Measurements from ENCODE around the gene STK11IP. TPM values are rescaled to one million over a fixed set of nuclear protein-coding genes. Genes with fewer than 3 reads are reported as not detected.

The STK11IP gene
- total and polyA plus RNA-seq, 2 donors (not counting 1 experiment from before 2014, with no cell fraction given), result 46.8 to 55.6 TPM

- Mint-ChIP-seq H3K27me3 (peaks cover 34% of the 10 kb centered on the region), H3K4me1 (peaks cover 15% of the 10 kb centered on the region), H3K27ac (no peak overlapping the region), H3K9me3 (ENCODE audit: insufficient read depth) (no peaks in the 10 kb centered on the region), H3K4me3 (no peak overlapping the region)
- Histone ChIP-seq H3K4me3 (ENCODE audit: control extremely low read depth in 1 of 5, extremely low read depth in 1 of 5, insufficient read depth in 1 of 5, low read depth in 2 of 5, low read length in 4 of 5) (no peak overlapping the region), H3K27ac (ENCODE audit: low read length in 2 of 2) (no peak overlapping the region), H3K4me1 (ENCODE audit: control insufficient read depth in 2 of 2, insufficient read depth in 2 of 2, low read length in 2 of 2) (peaks cover 8 to 17% of the 10 kb centered on the region in 2 donors), H3K9ac (ENCODE audit: low read length) (no peak overlapping the region), H3K27me3 (replicated peaks in 1 of 4; ENCODE audit: control extremely low read depth in 1 of 4, control insufficient read depth in 3 of 4, insufficient read depth in 4 of 4, low read length in 3 of 4) (peaks cover 0 to 45% (median 4%) of the 10 kb centered on the region in 4 experiments), H4K20me1 (ENCODE audit: control insufficient read depth, insufficient read depth, low read length, poor library complexity, severe bottlenecking) (no peaks in the 10 kb centered on the region), H2AFZ (ENCODE audit: insufficient read depth, low read depth, low read length, poor library complexity, severe bottlenecking) (no peak overlapping the region), H3K4me2 (replicated peaks; ENCODE audit: low read depth, low read length, poor library complexity, severe bottlenecking) (no peak overlapping the region), H3K36me3 (replicated peaks in 1 of 2; ENCODE audit: control extremely low read depth in 1 of 2, control insufficient read depth in 1 of 2, extremely low read depth in 1 of 2, insufficient read depth in 2 of 2, low read length in 1 of 2) (no peaks in the 10 kb centered on the region), H3K9me3 (ENCODE audit: control extremely low read depth in 1 of 3, control insufficient read depth in 2 of 3, insufficient read depth in 1 of 3, low read length in 2 of 3) (no peaks in the 10 kb centered on the region), H3K79me2 (ENCODE audit: control insufficient read depth, insufficient read depth, low read length) (no peaks in the 10 kb centered on the region)
- WGBS (ENCODE audit: insufficient coverage), result 100% methylated on average over 4 of the region's 7 CpGs
- DNase-seq, result no peak
- intact Hi-C loops (cut with micrococcal nuclease), result loop anchor here (1.0 to 5.0 kb wide), 5 partner anchors 43 to 253 kb away; partner anchors contain the start of gene STK11IP
- TF ChIP-seq EZH2 (IDR thresholded peaks at IDR 0.05; ENCODE audit: borderline replicate concordance, insufficient read depth, low read depth, low read length, poor library complexity, severe bottlenecking), result no peak
- TF ChIP-seq, protein P1, sequence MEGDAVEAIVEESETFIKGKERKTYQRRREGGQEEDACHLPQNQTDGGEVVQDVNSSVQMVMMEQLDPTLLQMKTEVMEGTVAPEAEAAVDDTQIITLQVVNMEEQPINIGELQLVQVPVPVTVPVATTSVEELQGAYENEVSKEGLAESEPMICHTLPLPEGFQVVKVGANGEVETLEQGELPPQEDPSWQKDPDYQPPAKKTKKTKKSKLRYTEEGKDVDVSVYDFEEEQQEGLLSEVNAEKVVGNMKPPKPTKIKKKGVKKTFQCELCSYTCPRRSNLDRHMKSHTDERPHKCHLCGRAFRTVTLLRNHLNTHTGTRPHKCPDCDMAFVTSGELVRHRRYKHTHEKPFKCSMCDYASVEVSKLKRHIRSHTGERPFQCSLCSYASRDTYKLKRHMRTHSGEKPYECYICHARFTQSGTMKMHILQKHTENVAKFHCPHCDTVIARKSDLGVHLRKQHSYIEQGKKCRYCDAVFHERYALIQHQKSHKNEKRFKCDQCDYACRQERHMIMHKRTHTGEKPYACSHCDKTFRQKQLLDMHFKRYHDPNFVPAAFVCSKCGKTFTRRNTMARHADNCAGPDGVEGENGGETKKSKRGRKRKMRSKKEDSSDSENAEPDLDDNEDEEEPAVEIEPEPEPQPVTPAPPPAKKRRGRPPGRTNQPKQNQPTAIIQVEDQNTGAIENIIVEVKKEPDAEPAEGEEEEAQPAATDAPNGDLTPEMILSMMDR (IDR thresholded peaks at IDR 0.05), result no peak
- no peak for ATAC-seq (ENCODE audit: low read depth)
- CTCF ChIA-PET, result interaction anchor here (1.2 to 3.4 kb wide), 8 partner anchors 41 to 253 kb away, joined by 3 to 17 read pairs (median 5); partner anchors contain the start of gene STK11IP
- POLR2A ChIA-PET, result no interaction called here
Observed at GRCh38 chr2:219641390-219642068, 43.9 kb downstream of the STK11IP start.

GRCh38 chr2:219642069-219642454, 44.4 kb downstream of the STK11IP start:
- Mint-ChIP-seq H3K9me3 (ENCODE audit: insufficient read depth) (no peaks in the 10 kb centered on the region), H3K27me3 (peaks cover 32% of the 10 kb centered on the region), H3K27ac (peak overlapping the region; percentile 50), H3K4me3 (no peak overlapping the region), H3K4me1 (peaks cover 15% of the 10 kb centered on the region)
- ATAC-seq (ENCODE audit: low read depth) (no peak), DNase-seq (no peak)
- no peaks in the 10 kb centered on the region for H3K9me3 ChIP-seq (ENCODE audit: control extremely low read depth in 1 of 3, control insufficient read depth in 2 of 3, insufficient read depth in 1 of 3, low read length in 2 of 3)
- no peak overlapping the region for H3K27ac ChIP-seq (ENCODE audit: low read length in 2 of 2)
- peaks cover 8 to 17% of the 10 kb centered on the region in 2 donors for H3K4me1 ChIP-seq (ENCODE audit: control insufficient read depth in 2 of 2, insufficient read depth in 2 of 2, low read length in 2 of 2)
- H4K20me1 ChIP-seq (ENCODE audit: control insufficient read depth, insufficient read depth, low read length, poor library complexity, severe bottlenecking), result no peaks in the 10 kb centered on the region
- intact Hi-C loops (cut with micrococcal nuclease), result loop anchor here (1.0 to 5.0 kb wide), 5 partner anchors 43 to 254 kb away; partner anchors contain the start of gene STK11IP
- H3K79me2 ChIP-seq (ENCODE audit: control insufficient read depth, insufficient read depth, low read length), result no peaks in the 10 kb centered on the region
- 71% methylated on average over 3 of the region's 8 CpGs for WGBS (ENCODE audit: insufficient coverage)
- ChIA-PET CTCF (interaction anchor here (1.0 to 3.4 kb wide), 14 partner anchors 11 to 254 kb away, joined by 3 to 17 read pairs (median 4); partner anchors contain the start of gene STK11IP), POLR2A (no interaction called here)
- H3K36me3 ChIP-seq (replicated peaks in 1 of 2; ENCODE audit: control extremely low read depth in 1 of 2, control insufficient read depth in 1 of 2, extremely low read depth in 1 of 2, insufficient read depth in 2 of 2, low read length in 1 of 2), result no peaks in the 10 kb centered on the region
- peaks cover 0 to 39% (median 4%) of the 10 kb centered on the region in 4 experiments for H3K27me3 ChIP-seq (replicated peaks in 1 of 4; ENCODE audit: control extremely low read depth in 1 of 4, control insufficient read depth in 3 of 4, insufficient read depth in 4 of 4, low read length in 3 of 4)
- H3K9ac ChIP-seq (ENCODE audit: low read length), result no peak overlapping the region
- TF ChIP-seq, protein P1 (IDR thresholded peaks at IDR 0.05), result no peak
- no peak for TF ChIP-seq EZH2 (IDR thresholded peaks at IDR 0.05; ENCODE audit: borderline replicate concordance, insufficient read depth, low read depth, low read length, poor library complexity, severe bottlenecking)
- peak overlapping the region; percentile 77 for H3K4me2 ChIP-seq (replicated peaks; ENCODE audit: low read depth, low read length, poor library complexity, severe bottlenecking)
- H2AFZ ChIP-seq (ENCODE audit: insufficient read depth, low read depth, low read length, poor library complexity, severe bottlenecking), result no peak overlapping the region
- H3K4me3 ChIP-seq (ENCODE audit: control extremely low read depth in 1 of 5, extremely low read depth in 1 of 5, insufficient read depth in 1 of 5, low read depth in 2 of 5, low read length in 4 of 5), result no peak overlapping the region
